ENCODE measurements around the gene TMIGD2. TPM values are rescaled to one million over a fixed set of nuclear protein-coding genes. Genes with fewer than 3 reads are reported as not detected.
A peak's percentile ranks its signal among the peaks of the same experiment; 100 is the strongest.
"Not testable (repeated sequence)": the region's sequence is repeated elsewhere in the genome, so short reads cannot be mapped to it uniquely, and the experiment has no call there.

TMIGD2 gene, protein sequence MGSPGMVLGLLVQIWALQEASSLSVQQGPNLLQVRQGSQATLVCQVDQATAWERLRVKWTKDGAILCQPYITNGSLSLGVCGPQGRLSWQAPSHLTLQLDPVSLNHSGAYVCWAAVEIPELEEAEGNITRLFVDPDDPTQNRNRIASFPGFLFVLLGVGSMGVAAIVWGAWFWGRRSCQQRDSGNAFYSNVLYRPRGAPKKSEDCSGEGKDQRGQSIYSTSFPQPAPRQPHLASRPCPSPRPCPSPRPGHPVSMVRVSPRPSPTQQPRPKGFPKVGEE
- total RNA-seq, result 0.20 TPM

DNA sequence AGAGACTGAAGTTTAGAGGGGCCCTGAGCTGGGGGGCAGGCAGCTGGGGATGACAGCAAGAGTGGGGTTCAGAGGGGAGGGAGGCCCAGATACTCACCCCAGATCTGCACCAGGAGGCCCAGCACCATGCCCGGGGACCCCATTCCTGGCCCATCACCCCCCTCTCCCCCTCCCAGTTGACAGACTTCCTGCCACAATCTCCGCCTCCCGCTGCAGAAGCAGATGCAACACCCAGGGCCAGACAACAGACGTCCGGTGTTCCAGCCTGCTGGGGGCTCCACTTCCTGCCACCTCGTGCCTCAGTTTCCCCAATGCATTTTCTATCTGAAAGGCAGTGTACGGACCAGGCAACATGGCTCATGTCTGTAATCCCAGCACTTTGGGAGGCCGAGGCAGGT is at the start of gene TMIGD2:
Gene TMIGD2, minus strand, starts transcription at position 147 of the 398 bp plus-strand sequence. Its CDS starts 4 bp downstream, at position 143.
- ATAC-seq, result no peak

GRCh38 chr19:4350726-4351125 is 48.5 kb upstream of the TMIGD2 start:
- peak; percentile 16 for ATAC-seq

- ATAC-seq, result no peak
Measured at GRCh38 chr19:4350111-4350510, 47.9 kb upstream of the TMIGD2 start.

DNA sequence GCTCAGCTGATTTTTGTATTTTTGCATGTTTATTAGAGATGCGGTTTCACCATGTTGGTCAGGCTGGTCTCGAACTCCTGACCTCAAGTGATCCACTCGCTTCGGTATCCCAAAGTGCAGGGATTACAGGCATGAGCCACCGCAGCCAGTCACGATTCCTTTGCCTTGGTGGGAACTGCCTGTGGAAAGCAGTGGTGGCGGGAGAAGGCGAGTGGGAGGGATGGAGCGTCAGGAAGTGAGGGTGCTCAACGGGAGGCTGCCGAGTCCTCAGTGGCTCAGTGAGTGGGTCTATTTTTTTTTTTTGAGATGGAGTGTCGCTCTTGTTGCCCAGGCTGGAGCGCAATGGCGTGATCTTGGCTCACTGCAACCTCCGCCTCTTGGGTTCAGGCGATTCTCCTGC is 47.0 kb upstream of the TMIGD2 start:
- not testable (repeated sequence) for ATAC-seq

GRCh38 chr19:4347521-4347920 is 45.3 kb upstream of the TMIGD2 start:
- no peak for ATAC-seq

GRCh38 chr19:4346020-4346383 is 43.8 kb upstream of the TMIGD2 start:
- no peak for ATAC-seq

GRCh38 chr19:4345342-4346019 is 43.3 kb upstream of the TMIGD2 start:
- no peak for ATAC-seq

DNA sequence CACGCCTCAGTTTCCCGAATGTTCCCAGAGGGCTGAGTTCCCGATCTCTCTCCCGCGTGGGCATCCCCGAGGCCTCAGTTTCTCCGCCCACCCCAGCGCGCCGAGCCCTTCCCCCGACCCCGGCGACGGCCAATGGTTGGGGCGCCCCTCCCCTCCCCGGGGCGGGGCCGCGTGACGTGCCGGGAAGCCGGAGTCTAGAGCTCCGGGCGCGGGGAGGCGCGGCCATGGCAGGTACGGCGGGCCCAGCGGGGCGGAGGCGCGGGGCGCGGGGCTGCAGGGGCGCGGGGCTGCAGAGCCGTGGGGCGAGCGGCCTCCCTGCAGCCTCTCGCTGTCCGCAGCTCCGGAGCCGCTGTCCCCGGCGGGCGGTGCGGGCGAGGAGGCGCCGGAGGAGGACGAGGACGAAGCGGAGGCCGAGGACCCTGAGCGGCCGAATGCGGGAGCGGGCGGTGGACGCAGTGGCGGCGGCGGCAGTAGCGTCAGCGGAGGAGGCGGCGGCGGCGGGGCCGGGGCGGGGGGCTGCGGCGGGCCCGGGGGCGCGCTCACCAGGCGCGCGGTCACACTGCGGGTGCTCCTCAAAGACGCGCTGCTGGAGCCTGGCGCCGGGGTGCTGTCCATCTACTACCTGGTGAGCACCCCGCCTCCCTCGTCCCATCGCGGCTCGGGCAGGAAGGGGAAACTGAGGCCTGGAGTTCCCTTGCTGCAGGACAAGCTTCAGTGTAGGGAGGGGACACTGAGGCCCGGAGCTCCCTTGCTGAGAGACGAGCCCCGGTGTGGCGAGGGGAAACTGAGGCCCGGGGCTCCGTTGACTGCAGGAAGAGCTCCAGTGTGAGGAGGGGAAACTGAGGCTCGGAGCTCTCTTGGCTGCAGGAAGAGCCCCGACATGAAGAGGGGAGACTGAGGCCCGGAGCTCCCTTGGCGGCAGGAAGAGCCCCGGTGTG is 41.5 kb upstream of the TMIGD2 start, which contains the start of gene MPND:
Gene MPND, plus strand, starts transcription at position 193 of the 938 bp plus-strand sequence. Its CDS starts 32 bp downstream, at position 225.
- ATAC-seq, result peak; percentile 78

GRCh38 chr19:4342615-4343369 is 40.6 kb upstream of the TMIGD2 start:
- ATAC-seq, result peak; percentile 90

- ATAC-seq, result peak; percentile 0
Measured at GRCh38 chr19:4342314-4342614, 40.1 kb upstream of the TMIGD2 start.

DNA sequence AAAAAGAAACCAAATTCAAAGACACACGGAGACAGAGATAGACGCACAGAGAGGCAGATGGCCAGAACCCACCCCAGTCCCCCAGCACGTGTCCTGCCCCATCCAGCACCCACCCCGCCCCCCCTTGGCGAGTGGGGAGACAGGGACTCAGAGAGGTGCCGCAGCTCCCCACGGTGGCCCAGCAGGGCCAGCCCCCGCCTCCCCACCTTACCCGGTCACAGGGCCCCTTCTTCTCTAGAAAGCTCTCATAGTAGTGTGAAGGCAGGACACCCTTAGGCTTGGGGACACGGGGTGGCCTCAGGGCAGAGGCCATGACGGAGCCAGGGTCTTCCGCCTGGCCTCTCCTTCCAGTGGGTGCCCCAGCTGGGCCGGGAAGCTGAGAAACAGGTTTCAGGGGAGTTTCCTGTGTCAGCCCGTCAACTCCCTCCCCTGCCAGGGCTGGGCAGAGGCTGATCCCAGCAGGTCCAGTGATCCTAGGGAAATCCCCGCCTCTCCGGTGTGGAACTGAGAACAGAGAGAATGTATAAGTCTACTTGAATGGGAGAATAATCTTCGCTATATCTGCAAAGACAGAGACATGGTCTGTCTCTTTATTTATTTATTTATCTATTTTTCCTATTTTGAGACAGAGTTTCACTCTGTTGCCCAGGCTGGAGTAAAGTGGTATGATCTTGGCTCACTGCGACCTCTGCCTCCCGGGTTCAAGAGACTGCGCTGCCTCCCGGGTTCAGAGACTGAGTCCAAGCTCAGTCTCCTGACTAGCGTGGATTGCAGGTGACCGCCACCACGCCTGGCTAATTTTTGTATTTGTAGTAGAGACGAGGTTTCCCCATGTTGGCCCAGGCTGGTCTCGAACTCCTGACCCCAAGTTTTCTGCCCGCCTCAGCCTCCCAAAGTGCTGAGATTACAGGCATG is 36.5 kb upstream of the TMIGD2 start, which contains the start of gene STAP2:
Gene STAP2, minus strand, starts transcription at position 387 of the 915 bp plus-strand sequence. Its CDS starts 74 bp downstream, at position 313.
- ATAC-seq, result peak; percentile 65

- ATAC-seq, result no peak
Measured at GRCh38 chr19:4337906-4338440, 35.8 kb upstream of the TMIGD2 start.

- no peak for ATAC-seq
Measured at GRCh38 chr19:4334929-4335570, 32.9 kb upstream of the TMIGD2 start.

DNA sequence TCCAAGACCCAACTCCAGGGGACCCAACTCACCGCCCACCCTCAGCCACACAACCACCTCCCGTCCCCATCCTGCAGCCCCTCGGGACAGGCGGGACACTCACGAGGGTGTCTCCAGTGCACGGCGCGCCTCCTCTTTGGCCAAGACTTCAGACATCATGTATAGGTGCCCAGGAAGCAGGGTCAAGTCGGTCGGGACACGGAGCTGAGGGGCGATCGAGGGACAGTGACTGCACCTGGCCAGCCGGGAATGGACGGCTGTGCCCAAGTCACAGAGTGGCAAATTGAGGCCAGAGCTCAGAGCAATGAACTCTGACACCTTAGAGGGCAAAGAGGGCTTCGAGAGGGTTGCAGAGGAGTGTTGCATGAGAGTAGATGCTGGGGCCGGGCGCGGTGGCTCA is 27.7 kb upstream of the TMIGD2 start:
- ATAC-seq, result no peak

DNA sequence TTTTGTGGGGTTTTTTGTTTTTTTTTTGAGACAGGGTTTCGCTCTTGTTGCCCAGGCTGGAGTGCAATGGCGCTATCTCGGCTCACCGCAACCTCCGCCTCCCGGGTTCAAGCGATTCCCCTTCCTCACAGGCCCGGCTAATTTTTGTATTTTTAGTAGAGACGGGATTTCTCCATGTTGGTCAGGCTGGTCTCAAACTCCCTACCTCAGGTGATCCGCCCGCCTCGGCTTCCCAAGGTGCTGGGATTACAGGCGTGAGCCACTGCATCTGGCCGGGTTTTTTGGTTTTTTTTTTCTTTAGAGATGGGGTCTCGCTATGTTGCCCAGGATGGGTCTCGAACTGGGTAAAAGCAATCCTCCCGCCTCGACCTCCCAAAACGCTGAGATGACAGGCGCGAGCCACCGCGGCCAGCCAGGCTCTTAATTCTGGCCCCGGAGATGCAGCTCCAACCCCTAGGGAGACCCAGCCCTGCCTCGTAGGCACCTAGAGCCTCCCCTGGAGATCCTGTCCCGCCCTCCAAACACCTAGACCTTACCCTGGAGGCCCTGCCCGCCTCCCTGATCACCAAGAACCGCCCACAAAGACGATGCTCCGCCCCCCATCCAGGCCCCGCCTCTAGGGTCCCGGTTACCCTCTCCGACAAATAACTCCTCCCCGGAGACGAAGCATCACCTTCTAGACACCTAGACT is 26.9 kb upstream of the TMIGD2 start:
- not testable (repeated sequence) for ATAC-seq

GRCh38 chr19:4328243-4328990 is 26.2 kb upstream of the TMIGD2 start:
- ATAC-seq, result peak; percentile 90

DNA sequence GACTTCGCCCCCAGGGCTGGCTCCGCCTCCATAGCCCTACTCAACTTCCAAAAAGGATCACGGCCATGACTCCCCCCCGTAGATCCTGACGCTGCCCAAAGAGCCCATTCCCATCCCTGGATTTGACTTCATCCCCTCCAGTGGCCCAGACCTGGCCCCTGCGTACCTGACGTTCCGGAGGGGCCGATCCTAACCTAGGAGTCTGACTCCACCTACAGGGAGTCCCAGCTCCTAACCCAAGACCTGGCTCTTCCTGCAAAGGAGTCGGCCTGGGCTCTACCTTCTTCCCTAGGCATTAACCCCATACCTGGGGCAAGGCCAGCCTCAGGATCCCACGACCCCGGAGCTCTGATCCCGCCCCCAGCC is 25.7 kb upstream of the TMIGD2 start:
- ATAC-seq, result peak; percentile 10

- ATAC-seq, result peak; percentile 34
Measured at GRCh38 chr19:4327252-4327876, 25.2 kb upstream of the TMIGD2 start.
